ENCODE measurements around the gene OR4D11.

- TF ChIP-seq EZH2 (IDR thresholded peaks at IDR 0.05; ENCODE audit: low read length) (no peak), CTCF (optimal IDR thresholded peaks at IDR 0.05 in 1 of 3, IDR thresholded peaks at IDR 0.05 in 1 of 3, conservative IDR thresholded peaks at IDR 0.05 in 1 of 3; ENCODE audit: extremely low read depth in 1 of 3, insufficient read depth in 2 of 3, low read length in 3 of 3) (no peak)
These were observed 43.5 kb upstream of the OR4D11 start for GRCh38 chr11:59459916-59460315.

Data from keratinocyte (primary cell).